ENCODE data around the gene ALDH3B2.

ALDH3B2 gene

GRCh38 chr11:67613960-67614715 is 60.3 kb downstream of the ALDH3B2 start:
- DNase-seq (ENCODE audit: low read depth), result no peak

DNA sequence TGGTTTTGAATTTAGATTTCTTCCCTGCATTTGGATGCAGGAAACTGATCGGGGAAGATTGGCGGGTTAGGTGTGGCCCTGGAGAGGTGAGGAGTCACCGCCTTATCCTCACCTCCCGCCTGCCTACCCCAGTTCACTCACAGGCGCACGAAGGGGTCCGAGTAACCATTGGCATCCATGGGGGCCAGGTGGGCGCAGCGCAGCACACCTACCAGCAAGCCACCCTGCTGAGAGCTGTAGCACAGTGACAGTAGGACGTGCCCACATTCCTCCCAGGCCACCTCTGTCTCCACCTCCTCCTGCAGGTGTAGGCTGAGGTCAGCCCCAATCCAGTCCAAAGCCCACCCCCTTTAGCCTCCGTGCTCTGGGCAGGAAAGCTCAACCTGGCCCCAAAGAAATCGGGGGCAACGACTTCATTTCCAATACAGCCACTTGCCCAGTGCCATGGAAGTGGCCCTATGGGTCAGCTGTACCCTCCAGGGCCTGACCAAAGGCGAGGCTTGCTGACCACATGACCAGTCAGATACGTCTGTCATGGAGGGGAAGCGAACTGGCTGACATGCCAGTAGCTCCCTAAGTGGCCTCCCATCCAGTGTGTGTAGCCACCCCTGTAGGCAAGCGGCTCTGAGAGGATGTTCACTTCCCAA is 61.0 kb downstream of the ALDH3B2 start:
- no peak for DNase-seq (ENCODE audit: low read depth)

DNA sequence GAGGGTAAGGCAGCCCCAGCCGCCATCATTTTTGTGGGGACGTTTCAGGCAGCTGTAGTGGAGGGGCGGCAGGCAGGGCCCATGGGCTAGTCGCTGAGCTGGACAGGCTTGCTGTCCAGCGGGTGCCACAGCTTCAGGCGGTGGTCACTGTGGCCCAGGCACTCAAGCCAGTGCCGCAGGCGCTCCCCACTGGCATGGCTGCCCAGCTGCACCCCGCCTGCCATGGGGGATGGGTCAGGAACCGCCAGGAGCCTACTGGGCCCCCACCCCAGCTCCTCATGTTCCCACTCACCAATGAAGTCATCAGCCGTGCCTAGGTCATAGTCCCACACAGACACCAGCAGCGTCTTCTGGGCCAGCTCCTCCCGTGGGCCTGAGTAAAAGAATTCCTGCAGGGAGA is 61.7 kb downstream of the ALDH3B2 start:
- DNase-seq (ENCODE audit: low read depth), result no peak

Data from HS-27A (cell line).